Nasal cavity respiratory epithelium epithelial cell of viscerocranial mucosa (primary cell): ENCODE measurements around the gene LMBR1L. TPM values are rescaled to one million over a fixed set of nuclear protein-coding genes. Genes with fewer than 3 reads are reported as not detected.

Experiments
- total RNA-seq: library from RNA; depleted of rRNA; stranded (reverse); fragments of >200 nt; gene quantifications from 2 replicates; pipeline ENCODE4 v1.2.3, GENCODE V29; 2014

LMBR1L gene
- total RNA-seq = 27.7 and 31.8 TPM in 2 replicates

GRCh38 chr12:49110464-49111155 is at the start of gene LMBR1L:
Gene LMBR1L, minus strand, starts transcription at chr12:49110847. Its CDS starts 292 bp downstream, at chr12:49110555.

GRCh38 chr12:49131051-49131893 is 20.6 kb upstream of the LMBR1L start, which contains the start of gene TUBA1B:
Gene TUBA1B, minus strand, starts transcription at chr12:49131395. Its CDS starts 95 bp downstream, at chr12:49131300.

DNA sequence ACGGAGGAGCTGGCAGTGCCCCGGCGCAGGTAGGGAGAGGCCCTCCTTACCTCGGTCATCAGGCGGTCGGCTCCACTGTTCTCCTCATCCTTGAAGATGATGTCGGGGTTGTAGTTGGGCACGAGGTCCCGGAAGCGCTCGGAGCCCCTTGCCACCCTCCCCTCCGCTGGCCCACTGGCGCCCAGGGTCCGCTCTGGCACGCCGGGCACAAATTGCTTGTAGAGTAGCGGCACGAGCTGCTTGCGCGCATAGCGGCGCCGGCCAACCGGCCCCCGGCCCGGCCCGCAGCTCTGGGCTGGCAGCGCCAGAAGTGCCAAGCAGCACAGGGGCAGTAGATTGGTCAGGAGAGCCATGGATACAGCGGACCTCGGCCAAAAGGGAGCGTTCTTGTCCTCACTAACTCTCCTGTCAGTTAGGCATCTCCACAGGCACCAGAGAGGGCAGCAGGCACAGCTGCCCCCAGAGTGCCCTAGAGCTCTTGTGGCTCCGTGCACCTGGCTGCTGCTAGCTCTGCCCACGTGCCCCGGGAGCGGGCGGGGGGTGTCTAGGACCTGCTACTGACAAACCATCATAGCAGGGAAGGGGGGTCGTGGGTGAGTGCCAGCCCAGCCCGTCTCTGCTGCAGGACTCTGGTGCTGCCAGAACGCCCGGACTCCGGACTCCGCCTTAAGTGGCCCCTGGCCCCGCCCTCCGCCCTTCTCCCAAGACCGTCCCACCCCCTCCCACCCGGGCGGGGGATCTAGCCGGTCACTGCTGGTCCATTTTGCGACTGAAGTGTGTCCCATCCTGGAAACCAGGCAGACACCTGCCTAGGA is 16.3 kb downstream of the LMBR1L start, which contains the start of gene DHH:
Gene DHH, minus strand, starts transcription at position 642 of the 815 bp plus-strand sequence. Its CDS starts 289 bp downstream, at position 353.

DNA sequence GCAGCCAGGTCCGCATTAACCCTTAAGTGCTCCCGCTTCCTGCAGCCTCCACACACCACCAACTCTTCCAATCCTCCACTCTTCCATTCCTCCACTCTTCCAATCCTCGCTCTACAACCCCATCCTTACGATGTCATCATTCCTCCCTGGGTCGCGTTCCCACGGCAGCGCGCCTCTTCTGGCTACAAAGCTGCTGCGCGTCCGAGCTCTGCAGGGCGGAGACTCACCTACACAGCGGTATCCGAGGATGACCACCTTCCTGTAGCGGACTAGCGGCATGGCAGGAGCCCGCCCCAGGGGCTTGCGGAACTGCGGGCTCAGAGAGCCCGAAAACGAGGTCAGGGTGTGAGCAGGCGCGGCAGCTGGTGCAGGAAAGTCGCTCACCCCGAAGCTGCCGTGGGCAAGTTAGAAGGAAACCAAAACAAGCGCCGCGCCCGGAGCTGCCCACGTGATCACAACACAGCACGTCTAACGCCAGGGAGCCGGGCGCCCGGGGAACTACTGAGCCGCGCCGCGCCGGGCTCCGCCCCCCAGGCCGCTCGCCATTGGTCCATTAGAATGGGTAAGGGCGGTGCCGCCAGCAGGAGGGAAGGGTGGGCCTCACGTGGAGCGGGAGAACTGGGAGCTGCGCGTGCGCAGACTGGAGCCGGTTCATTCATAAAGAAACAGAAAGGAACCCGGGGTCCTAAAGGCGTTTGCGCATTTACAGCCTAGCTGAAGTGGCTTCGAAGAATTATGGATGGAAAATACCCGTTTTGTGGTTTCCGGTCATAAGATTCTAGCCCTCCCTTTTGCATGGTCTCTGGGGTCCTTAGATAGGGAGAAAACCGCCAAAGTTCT is 40.9 kb downstream of the LMBR1L start, which contains the start of gene RHEBL1:
Gene RHEBL1, minus strand, starts transcription at position 473 of the 840 bp plus-strand sequence. Its CDS starts 194 bp downstream, at position 279.

GRCh38 chr12:49060237-49061156 is 50.1 kb downstream of the LMBR1L start, which contains the start of gene KMT2D:
Gene KMT2D, minus strand, starts transcription at chr12:49060794. Its CDS starts 5,470 bp downstream, at chr12:49055324.

Other genes with a start within 250 kb of the LMBR1L start
- gene RND1, start 245.0 kb downstream of the LMBR1L start, total RNA-seq = 0.78 and 4.1 TPM in 2 replicates
- 6.2 and 20.5 TPM in 2 replicates for gene FKBP11, start 185.4 kb downstream of the LMBR1L start, total RNA-seq
- 30.8 and 46.3 TPM in 2 replicates for gene ARF3, start 153.4 kb downstream of the LMBR1L start, total RNA-seq
- gene WNT10B, start 139.1 kb downstream of the LMBR1L start, total RNA-seq = 0.07 TPM in 1 of 2 replicates, not detected in the other
- gene WNT1, start 132.5 kb downstream of the LMBR1L start, total RNA-seq = not detected in 2 replicates
- 0.28 and 0.68 TPM in 2 replicates for gene DDN, start 111.5 kb downstream of the LMBR1L start, total RNA-seq
- gene PRKAG1, start 92.1 kb downstream of the LMBR1L start, total RNA-seq = 50.8 and 62.2 TPM in 2 replicates
- gene KMT2D, start 50.1 kb downstream of the LMBR1L start, total RNA-seq = 24.9 and 107 TPM in 2 replicates
- gene RHEBL1, start 40.9 kb downstream of the LMBR1L start, total RNA-seq = 0.36 and 1.0 TPM in 2 replicates
- gene DHH, start 16.0 kb downstream of the LMBR1L start, total RNA-seq = under 0.01 TPM in 1 of 2 replicates, not detected in the other
- 114 and 181 TPM in 2 replicates for gene TUBA1B, start 20.5 kb upstream of the LMBR1L start, total RNA-seq
- 2.7 and 16.7 TPM in 2 replicates for gene TUBA1A, start 78.2 kb upstream of the LMBR1L start, total RNA-seq
- gene TUBA1C, start 154.2 kb upstream of the LMBR1L start, total RNA-seq = 208 and 261 TPM in 2 replicates
- 0.07 and 0.34 TPM in 2 replicates for gene PRPH, start 184.3 kb upstream of the LMBR1L start, total RNA-seq
- 0.07 and 3.1 TPM in 2 replicates for gene TROAP, start 212.4 kb upstream of the LMBR1L start, total RNA-seq
- under 0.01 TPM in 1 of 2 replicates, not detected in the other for gene C1QL4, start 226.3 kb upstream of the LMBR1L start, total RNA-seq
- gene DNAJC22, start 236.0 kb upstream of the LMBR1L start, total RNA-seq = under 0.01 TPM in 1 of 2 replicates, not detected in the other